Stimulated activated CD4-positive, alpha-beta T cell treated with anti-CD3 and anti-CD28 coated beads, Interleukin-2, amount 100 ng/mL, for 24 hours (primary cell): ENCODE measurements around the gene PIK3CA.
A peak's percentile ranks its signal among the peaks of the same experiment; 100 is the strongest.
"Not testable (repeated sequence)": the region's sequence is repeated elsewhere in the genome, so short reads cannot be mapped to it uniquely, and the experiment has no call there.

Source experiments
- DNase-seq, 2 donors: peaks; one replicate each; pipeline ENCODE4 v3.0.0-alpha.2; 2020

PIK3CA gene

GRCh38 chr3:179215550-179215949 is 67.4 kb downstream of the PIK3CA start:
- not testable (repeated sequence) for DNase-seq

DNA sequence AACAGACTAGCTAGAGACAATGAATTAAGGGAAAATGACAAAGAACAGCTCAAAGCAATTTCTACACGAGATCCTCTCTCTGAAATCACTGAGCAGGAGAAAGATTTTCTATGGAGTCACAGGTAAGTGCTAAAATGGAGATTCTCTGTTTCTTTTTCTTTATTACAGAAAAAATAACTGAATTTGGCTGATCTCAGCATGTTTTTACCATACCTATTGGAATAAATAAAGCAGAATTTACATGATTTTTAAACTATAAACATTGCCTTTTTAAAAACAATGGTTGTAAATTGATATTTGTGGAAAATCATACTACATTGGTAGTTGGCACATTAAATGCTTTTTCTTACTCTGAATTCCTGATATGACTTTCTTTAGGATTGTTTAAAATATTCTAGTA is 70.1 kb downstream of the PIK3CA start:
- DNase-seq: not testable (repeated sequence)

GRCh38 chr3:179223548-179223947 is 75.4 kb downstream of the PIK3CA start:
- DNase-seq: no peak

- no peak for DNase-seq
These were observed 76.4 kb downstream of the PIK3CA start for GRCh38 chr3:179224584-179224983.

- no peak for DNase-seq
These were observed 79.2 kb downstream of the PIK3CA start for GRCh38 chr3:179227349-179227748.

- no peak for DNase-seq
These were observed 81.0 kb downstream of the PIK3CA start for GRCh38 chr3:179229177-179229576.

- DNase-seq: no peak
These were observed 84.9 kb downstream of the PIK3CA start for GRCh38 chr3:179233043-179233442.

DNA sequence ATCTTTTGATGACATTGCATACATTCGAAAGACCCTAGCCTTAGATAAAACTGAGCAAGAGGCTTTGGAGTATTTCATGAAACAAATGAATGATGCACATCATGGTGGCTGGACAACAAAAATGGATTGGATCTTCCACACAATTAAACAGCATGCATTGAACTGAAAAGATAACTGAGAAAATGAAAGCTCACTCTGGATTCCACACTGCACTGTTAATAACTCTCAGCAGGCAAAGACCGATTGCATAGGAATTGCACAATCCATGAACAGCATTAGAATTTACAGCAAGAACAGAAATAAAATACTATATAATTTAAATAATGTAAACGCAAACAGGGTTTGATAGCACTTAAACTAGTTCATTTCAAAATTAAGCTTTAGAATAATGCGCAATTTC is 86.0 kb downstream of the PIK3CA start:
- DNase-seq: no peak

DNA sequence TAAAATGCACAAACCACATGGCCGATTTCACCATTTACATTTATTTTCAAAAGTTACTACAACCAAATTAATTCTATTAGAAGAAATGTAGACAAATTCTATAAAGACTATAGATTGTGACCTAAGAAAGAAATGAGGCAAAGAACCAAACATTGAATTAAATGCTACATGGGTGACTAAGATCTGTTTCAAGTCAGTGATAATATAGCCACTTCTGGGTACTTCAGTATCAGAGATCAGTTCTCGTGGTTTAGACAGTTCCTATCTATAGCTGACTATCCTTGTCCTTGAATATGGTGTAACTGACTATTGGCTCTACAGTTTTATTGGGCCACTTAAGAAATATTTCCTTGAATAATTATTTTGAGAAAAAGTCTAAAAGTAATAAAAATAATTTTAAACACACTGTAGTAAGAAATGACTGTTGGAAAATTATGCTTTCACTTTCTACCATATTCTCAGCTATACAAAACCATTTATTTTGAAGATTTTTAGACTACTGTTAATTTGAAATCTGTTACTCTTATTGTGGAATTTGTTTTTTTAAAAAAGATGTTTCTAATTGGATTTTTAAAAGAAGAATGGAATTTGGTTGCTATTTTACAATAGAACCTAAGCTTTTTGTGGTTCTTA is 88.6 kb downstream of the PIK3CA start:
- no peak for DNase-seq

DNA sequence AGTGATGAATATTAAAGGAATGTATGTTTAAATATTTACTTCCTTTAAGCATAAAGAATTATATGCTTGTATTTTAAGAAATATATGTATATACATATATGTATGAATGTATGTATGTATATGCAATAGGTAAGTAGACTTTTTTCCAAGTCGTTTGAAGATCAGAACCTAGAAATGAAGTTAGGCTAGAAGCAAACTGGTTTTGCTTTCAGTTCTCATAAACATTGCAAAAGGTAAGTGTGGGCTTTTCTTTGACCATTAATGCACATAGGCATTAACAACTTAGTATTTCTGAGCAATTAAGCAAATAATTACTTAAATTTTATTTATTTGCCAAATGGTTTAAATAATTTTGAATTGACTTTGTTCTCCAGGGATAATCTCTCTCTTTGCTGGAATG is 92.1 kb downstream of the PIK3CA start:
- not testable (repeated sequence) for DNase-seq

DNA sequence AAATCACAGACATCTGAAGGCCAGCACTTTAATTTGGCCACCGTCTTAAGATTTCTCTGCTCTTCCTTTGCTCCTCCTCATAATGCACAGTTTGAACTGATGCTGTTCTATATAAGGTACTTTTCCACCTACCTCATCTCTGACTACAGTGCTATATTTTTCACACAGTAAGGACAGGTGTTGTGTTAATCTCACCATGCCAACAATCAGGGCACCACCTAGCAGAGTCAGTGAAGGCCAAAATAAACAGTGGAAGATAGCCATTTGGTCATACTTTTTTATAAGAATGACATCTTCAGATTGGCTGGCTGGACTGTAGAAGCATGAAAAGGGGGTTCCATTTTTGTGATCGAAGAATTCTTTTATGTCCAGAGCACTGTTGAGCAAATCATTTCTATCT is 94.7 kb downstream of the PIK3CA start:
- not testable (repeated sequence) for DNase-seq

DNA sequence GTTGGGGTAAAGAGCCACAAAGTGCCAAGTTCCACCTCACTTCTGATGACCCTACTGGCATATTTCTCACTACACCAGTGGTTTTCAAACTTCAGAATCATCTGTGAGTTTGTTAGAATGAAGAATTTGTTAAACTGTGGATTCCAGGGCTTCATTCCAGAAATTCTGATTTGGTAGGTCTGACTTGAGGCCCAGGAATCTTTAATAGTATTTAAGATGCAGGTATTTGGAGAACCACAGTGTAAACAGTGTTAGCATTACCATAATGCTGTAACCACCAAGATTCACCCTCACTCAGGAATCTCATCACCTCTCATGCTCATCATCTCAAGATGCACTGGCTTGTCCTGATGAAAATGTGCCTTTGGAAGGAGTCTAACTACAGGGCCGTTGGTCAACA is 96.7 kb downstream of the PIK3CA start:
- no peak for DNase-seq

- DNase-seq: no peak
These were observed 99.3 kb downstream of the PIK3CA start for GRCh38 chr3:179247289-179248015.

GRCh38 chr3:179250803-179251476 is 102.8 kb downstream of the PIK3CA start, which contains the start of gene KCNMB3:
Gene KCNMB3, minus strand, starts transcription at chr3:179251114. Its CDS starts 124 bp downstream, at chr3:179250990.
- DNase-seq: no peak

- DNase-seq: no peak
These were observed 108.7 kb downstream of the PIK3CA start for GRCh38 chr3:179256813-179257212.

- DNase-seq: not testable (repeated sequence)
These were observed 109.6 kb downstream of the PIK3CA start for GRCh38 chr3:179257742-179258141.

DNA sequence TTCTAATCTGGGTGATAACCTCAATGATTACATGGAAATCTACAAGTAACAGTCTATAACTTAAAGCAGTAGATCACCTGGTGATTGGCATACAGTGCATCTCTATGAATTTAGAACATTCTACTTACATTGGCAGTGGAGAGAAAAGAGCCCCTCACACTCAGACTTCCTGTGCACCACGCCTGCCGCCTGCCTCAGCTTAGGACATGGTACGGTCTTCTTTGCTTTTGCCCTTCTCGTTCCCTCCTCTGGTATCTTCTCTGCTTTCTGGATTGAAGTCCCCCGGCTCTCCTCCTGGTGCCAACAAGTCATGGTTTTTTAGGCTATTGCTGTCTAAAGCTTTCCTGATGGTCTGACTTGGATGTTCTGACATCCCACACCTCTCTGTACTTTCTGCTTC is 110.7 kb downstream of the PIK3CA start:
- DNase-seq: no peak

- not testable (repeated sequence) for DNase-seq
These were observed 112.0 kb downstream of the PIK3CA start for GRCh38 chr3:179259959-179260756.

GRCh38 chr3:179260949-179261765 is 113.0 kb downstream of the PIK3CA start:
- peak; percentile 63 to 77 for DNase-seq

GRCh38 chr3:179263134-179263533 is 115.0 kb downstream of the PIK3CA start:
- no peak for DNase-seq

DNA sequence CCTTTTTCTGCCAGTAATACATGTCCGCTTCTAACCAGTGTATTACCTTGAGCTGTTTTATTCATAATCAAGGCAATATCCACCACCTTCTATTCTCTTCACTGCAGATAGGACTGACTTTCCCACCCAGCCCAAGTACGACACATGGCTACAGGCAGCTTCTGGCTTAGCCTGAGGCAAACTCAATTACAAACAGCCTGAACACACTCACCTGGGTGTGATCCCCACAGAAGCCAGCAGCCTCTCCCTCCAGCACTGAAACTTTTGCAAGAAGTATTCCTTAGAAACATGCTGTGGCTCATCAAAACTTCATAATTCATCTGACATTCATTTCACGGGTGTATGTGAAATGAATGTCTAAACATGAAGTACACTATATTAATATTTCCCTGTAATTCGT is 116.3 kb downstream of the PIK3CA start:
- no peak for DNase-seq

GRCh38 chr3:179265092-179265491 is 116.9 kb downstream of the PIK3CA start:
- no peak for DNase-seq
